Neuronal stem cell (in vitro differentiated cells): ENCODE data around the gene FOXF1.

Source experiments
- DNase-seq: peaks from one replicate; pipeline ENCODE4 v3.0.0-alpha.2; 2013; ENCODE audit warnings: low spot score
- H2AFZ ChIP-seq: one replicate; pipeline ENCODE4 v1.6.1; 2013; ENCODE audit warnings: mild to moderate bottlenecking, low read length, inconsistent platforms
- H2AK5ac ChIP-seq: 2 replicates; pipeline ENCODE4 v1.6.1; 2013; ENCODE audit warnings: low read depth, mild to moderate bottlenecking, inconsistent platforms, low read length, moderate library complexity, mixed read lengths
- H2BK120ac ChIP-seq: 2 replicates; pipeline ENCODE4 v1.6.1; 2013; ENCODE audit warnings: low read depth, mild to moderate bottlenecking, inconsistent platforms, low read length, moderate library complexity, mixed read lengths
- H2BK12ac ChIP-seq: one replicate; pipeline ENCODE4 v1.6.1; 2013; ENCODE audit warnings: low read length, inconsistent platforms
- H2BK15ac ChIP-seq: 2 replicates; pipeline ENCODE4 v1.6.1; 2013; ENCODE audit warnings: mild to moderate bottlenecking, low read length, inconsistent platforms, mixed read lengths
- H2BK5ac ChIP-seq: one replicate; pipeline ENCODE4 v1.6.1; 2013; ENCODE audit warnings: inconsistent platforms, mild to moderate bottlenecking, low read length, moderate library complexity
- H3K14ac ChIP-seq: one replicate; pipeline ENCODE4 v1.6.1; 2013; ENCODE audit warnings: low read length, inconsistent platforms
- H3K18ac ChIP-seq: 2 replicates; pipeline ENCODE4 v1.6.1; 2013; ENCODE audit warnings: low read length, inconsistent platforms
- H3K23ac ChIP-seq: 2 replicates; pipeline ENCODE4 v1.6.1; 2013; ENCODE audit warnings: low read depth, mild to moderate bottlenecking, mixed read lengths, low read length, inconsistent platforms; ENCODE audit not compliant: poor library complexity
- H3K27ac ChIP-seq: replicated peaks from 3 replicates; pipeline ENCODE4 v1.5.1; 2013; ENCODE audit warnings: low read length, inconsistent platforms
- H3K27me3 ChIP-seq, 3 experiments: 2 replicates each; pipeline ENCODE4 v1.6.1; 2013; ENCODE audit warnings: low read length in 3 of 3, mild to moderate bottlenecking in 2 of 3, inconsistent platforms in 1 of 3, low read depth in 1 of 3, mixed read lengths in 1 of 3, moderate library complexity in 1 of 3; ENCODE audit not compliant: control insufficient read depth in 3 of 3, insufficient read depth in 3 of 3
- H3K36me3 ChIP-seq, 2 donors: replicated peaks in 1 of 2; 2 replicates each; pipeline ENCODE4 v1.6.1; 2013; ENCODE audit warnings: low read length in 2 of 2; ENCODE audit not compliant: control insufficient read depth in 2 of 2, insufficient read depth in 2 of 2
- H3K4ac ChIP-seq: 2 replicates; pipeline ENCODE4 v1.6.1; 2013; ENCODE audit warnings: inconsistent platforms, mild to moderate bottlenecking, low read length, moderate library complexity
- H3K4me1 ChIP-seq, 2 donors: 1 replicate in 1 of 2; 2 replicates in 1 of 2; pipeline ENCODE4 v1.6.1; 2013; ENCODE audit warnings: low read length in 2 of 2, low read depth in 1 of 2; ENCODE audit not compliant: control insufficient read depth in 2 of 2, insufficient read depth in 1 of 2
- H3K4me2 ChIP-seq: one replicate; pipeline ENCODE4 v1.6.1; 2013; ENCODE audit warnings: mild to moderate bottlenecking, low read length, inconsistent platforms; ENCODE audit not compliant: insufficient read depth, poor library complexity, severe bottlenecking
- H3K4me3 ChIP-seq, 2 donors: 2 replicates each; pipeline ENCODE4 v1.5.1; 2013; ENCODE audit warnings: low read length in 2 of 2, mild to moderate bottlenecking in 2 of 2, inconsistent platforms in 1 of 2, moderate library complexity in 1 of 2
- H3K79me1 ChIP-seq: one replicate; pipeline ENCODE4 v1.6.1; 2013; ENCODE audit warnings: low read depth, mild to moderate bottlenecking, inconsistent platforms, low read length, moderate library complexity
- H3K9ac ChIP-seq: one replicate; pipeline ENCODE4 v1.6.1; 2013; ENCODE audit warnings: mild to moderate bottlenecking, low read depth, low read length, inconsistent platforms; ENCODE audit not compliant: poor library complexity
- H3K9me3 ChIP-seq, 2 donors: replicated peaks in 1 of 2; 2 replicates each; pipeline versions ENCODE3 to v1.6.1; 2013; ENCODE audit warnings: low read length in 2 of 2, mild to moderate bottlenecking in 2 of 2, inconsistent platforms in 1 of 2, low read depth in 1 of 2, mixed read lengths in 1 of 2, moderate library complexity in 1 of 2; ENCODE audit not compliant: control insufficient read depth in 2 of 2, insufficient read depth in 1 of 2
- H4K8ac ChIP-seq: one replicate; pipeline ENCODE4 v1.6.1; 2013; ENCODE audit warnings: low read depth, mild to moderate bottlenecking, inconsistent platforms, low read length, moderate library complexity
- H4K91ac ChIP-seq: one replicate; pipeline ENCODE4 v1.6.1; 2013; ENCODE audit warnings: low read length, low read depth, mild to moderate bottlenecking, inconsistent platforms; ENCODE audit not compliant: poor library complexity
- WGBS, 2 donors: extraction: QIAGEN DNeasy Blood & Tissue Kit; methylation state at CpG; one replicate each; pipeline ENCODE4 v1.1.7; 2013; ENCODE audit warnings: missing lambda C conversion rate in 2 of 2, mixed read lengths in 1 of 2; ENCODE audit not compliant: insufficient read length in 2 of 2, insufficient replicate concordance in 1 of 2; ENCODE audit errors: extremely low coverage in 2 of 2; 5-methylcytosine and 5-hydroxymethylcytosine counted together

Gene FOXF1

GRCh38 chr16:86515413-86515776 is 5.1 kb downstream of the FOXF1 start:
- no peak overlapping the region for H2AK5ac ChIP-seq
- H3K18ac ChIP-seq = peak overlapping the region; percentile 45
- no peak overlapping the region for H3K4ac ChIP-seq
- peaks cover 0 to 2% of the 10 kb centered on the region in 2 donors for H3K9me3 ChIP-seq
- no peak overlapping the region for H2BK12ac ChIP-seq
- no peaks in the 10 kb centered on the region for H3K36me3 ChIP-seq
- no peak overlapping the region for H3K23ac ChIP-seq
- no peak overlapping the region for H2AFZ ChIP-seq
- no peak overlapping the region for H4K8ac ChIP-seq
- DNase-seq = peak; percentile 43
- H3K79me1 ChIP-seq = no peaks in the 10 kb centered on the region
- no peak overlapping the region for H2BK120ac ChIP-seq
- H3K9ac ChIP-seq = no peak overlapping the region
- H3K27ac ChIP-seq = no peak overlapping the region
- H2BK15ac ChIP-seq = no peak overlapping the region
- no peak overlapping the region for H4K91ac ChIP-seq
- H3K14ac ChIP-seq = no peak overlapping the region
- no peak overlapping the region for H2BK5ac ChIP-seq
- peaks cover 53 to 100% (median 90%) of the 10 kb centered on the region in 3 experiments for H3K27me3 ChIP-seq
- peaks cover 0 to 4% of the 10 kb centered on the region in 2 donors for H3K4me1 ChIP-seq
- H3K4me3 ChIP-seq = no peak overlapping the region
- no CpG with 5 or more reads among the region's 29 CpGs for WGBS, 2 donors
- H3K4me2 ChIP-seq = no peak overlapping the region

GRCh38 chr16:86515777-86516622 is 5.7 kb downstream of the FOXF1 start:
- DNase-seq = peak; percentile 43
- Histone ChIP-seq H3K9me3 (peaks cover 0 to 2% of the 10 kb centered on the region in 2 donors), H3K27me3 (peaks cover 47 to 100% (median 86%) of the 10 kb centered on the region in 3 experiments), H2BK12ac (no peak overlapping the region), H2AK5ac (no peak overlapping the region), H2BK5ac (no peak overlapping the region), H3K36me3 (no peaks in the 10 kb centered on the region), H4K91ac (no peak overlapping the region), H3K14ac (no peak overlapping the region), H3K23ac (no peak overlapping the region), H3K18ac (peak overlapping the region; percentile 63), H3K4me1 (peaks cover 0 to 4% of the 10 kb centered on the region in 2 donors), H2AFZ (no peak overlapping the region), H4K8ac (no peak overlapping the region), H3K79me1 (no peaks in the 10 kb centered on the region), H3K4ac (no peak overlapping the region), H3K27ac (no peak overlapping the region), H3K4me3 (no peak overlapping the region), H3K9ac (peak overlapping the region; percentile 68), H2BK15ac (no peak overlapping the region), H2BK120ac (no peak overlapping the region), H3K4me2 (peak overlapping the region; percentile 34)
- WGBS, 2 donors = no CpG with 5 or more reads among the region's 64 CpGs

GRCh38 chr16:86516623-86517003 is 6.3 kb downstream of the FOXF1 start:
- Histone ChIP-seq H2BK12ac (no peak overlapping the region), H3K18ac (no peak overlapping the region), H4K91ac (no peak overlapping the region), H2BK5ac (no peak overlapping the region), H3K4me1 (peaks cover 0 to 4% of the 10 kb centered on the region in 2 donors), H2AK5ac (no peak overlapping the region), H3K79me1 (no peaks in the 10 kb centered on the region), H2BK15ac (no peak overlapping the region), H3K4me2 (no peak overlapping the region), H3K27ac (no peak overlapping the region), H3K23ac (no peak overlapping the region), H2AFZ (no peak overlapping the region), H3K27me3 (peaks cover 42 to 100% (median 80%) of the 10 kb centered on the region in 3 experiments), H3K9ac (no peak overlapping the region), H3K14ac (no peak overlapping the region), H3K4me3 (no peak overlapping the region), H3K36me3 (no peaks in the 10 kb centered on the region), H4K8ac (no peak overlapping the region), H3K4ac (no peak overlapping the region), H3K9me3 (peaks cover 0 to 2% of the 10 kb centered on the region in 2 donors), H2BK120ac (no peak overlapping the region)
- peak; percentile 11 for DNase-seq
- no CpG with 5 or more reads among the region's 29 CpGs for WGBS, 2 donors

GRCh38 chr16:86517033-86517432 is 6.7 kb downstream of the FOXF1 start:
- no peak overlapping the region for H2BK12ac ChIP-seq
- H3K4me1 ChIP-seq = peaks cover 0 to 4% of the 10 kb centered on the region in 2 donors
- H3K4ac ChIP-seq = no peak overlapping the region
- no peaks in the 10 kb centered on the region for H3K79me1 ChIP-seq
- H2BK5ac ChIP-seq = no peak overlapping the region
- no peak overlapping the region for H4K8ac ChIP-seq
- peaks cover 0 to 2% of the 10 kb centered on the region in 2 donors for H3K9me3 ChIP-seq
- no CpG with 5 or more reads among the region's 9 CpGs for WGBS, 2 donors
- H3K18ac ChIP-seq = no peak overlapping the region
- H3K9ac ChIP-seq = no peak overlapping the region
- no peak overlapping the region for H3K27ac ChIP-seq
- H4K91ac ChIP-seq = no peak overlapping the region
- no peaks in the 10 kb centered on the region for H3K36me3 ChIP-seq
- no peak overlapping the region for H3K14ac ChIP-seq
- DNase-seq = no peak
- no peak overlapping the region for H2AK5ac ChIP-seq
- H3K4me2 ChIP-seq = no peak overlapping the region
- H3K4me3 ChIP-seq = no peak overlapping the region
- no peak overlapping the region for H3K23ac ChIP-seq
- no peak overlapping the region for H2BK15ac ChIP-seq
- no peak overlapping the region for H2AFZ ChIP-seq
- no peak overlapping the region for H2BK120ac ChIP-seq
- peaks cover 39 to 99% (median 76%) of the 10 kb centered on the region in 3 experiments for H3K27me3 ChIP-seq
